Renal pelvis (tissue), 4 donors: Measurements from ENCODE around the gene WARS2. TPM values are rescaled to one million over a fixed set of nuclear protein-coding genes. Genes with fewer than 3 reads are reported as not detected.

Source experiments
- DNase-seq: peaks from one replicate; pipeline ENCODE4 v3.0.0-alpha.2; 2013
- polyA plus RNA-seq, 3 donors: library from polyadenylated mRNA; unstranded; fragments of 120-200 nt; gene quantifications; one replicate each; pipeline ENCODE4 v1.2.1, GENCODE V29; 2013; ENCODE audit not compliant: insufficient read length in 3 of 3

WARS2 gene
- polyA plus RNA-seq, 3 donors: 19.5 to 23.0 (median 21.8) TPM

- peak; percentile 24 for DNase-seq
Observed at GRCh38 chr1:119091618-119092017, 48.8 kb downstream of the WARS2 start.

GRCh38 chr1:119090250-119090649 is 50.2 kb downstream of the WARS2 start:
- no peak for DNase-seq

- DNase-seq: no peak
Observed at GRCh38 chr1:119086830-119087229, 53.6 kb downstream of the WARS2 start.

DNA sequence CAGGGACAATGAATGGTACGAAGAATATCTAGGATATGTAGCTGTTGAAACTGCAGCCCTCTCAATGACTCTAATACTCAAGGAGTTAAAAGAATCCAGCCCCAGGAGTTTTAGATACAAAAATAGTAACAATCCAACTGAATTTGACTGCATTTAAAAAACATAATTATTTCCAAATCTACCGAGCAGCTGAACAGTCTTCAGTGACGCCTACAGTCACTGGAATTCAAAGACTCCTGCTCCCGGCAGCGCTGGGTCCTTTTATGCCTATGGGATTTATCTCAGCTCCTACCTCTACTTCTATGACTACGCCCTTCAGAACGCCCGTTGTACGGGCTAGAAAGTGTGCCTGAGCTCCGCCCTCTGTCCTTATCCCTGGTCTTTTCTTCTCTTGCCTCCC is 55.7 kb downstream of the WARS2 start:
- no peak for DNase-seq

GRCh38 chr1:119083980-119084379 is 56.5 kb downstream of the WARS2 start:
- DNase-seq: no peak

DNA sequence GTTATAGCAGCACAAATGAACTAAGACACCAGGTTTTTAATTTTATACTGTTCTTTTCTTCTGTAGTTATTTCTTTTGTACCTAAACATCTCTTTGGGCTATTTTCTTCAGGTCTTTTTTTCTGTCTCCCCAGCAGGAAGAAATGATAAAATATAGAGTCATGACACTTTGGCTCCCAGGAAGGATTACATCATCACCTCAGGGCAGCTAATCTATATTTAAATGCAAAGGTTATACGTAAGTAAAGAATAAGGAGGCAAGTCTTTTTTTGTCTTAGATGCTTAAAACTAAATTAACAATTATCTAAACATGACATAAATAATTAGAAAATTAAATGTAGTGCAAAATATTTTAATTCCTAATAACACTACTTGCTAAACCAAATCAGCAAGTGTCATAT is 57.0 kb downstream of the WARS2 start:
- no peak for DNase-seq

- no peak for DNase-seq
Observed at GRCh38 chr1:119081700-119082099, 58.8 kb downstream of the WARS2 start.

GRCh38 chr1:119081267-119081666 is 59.2 kb downstream of the WARS2 start:
- no peak for DNase-seq

DNA sequence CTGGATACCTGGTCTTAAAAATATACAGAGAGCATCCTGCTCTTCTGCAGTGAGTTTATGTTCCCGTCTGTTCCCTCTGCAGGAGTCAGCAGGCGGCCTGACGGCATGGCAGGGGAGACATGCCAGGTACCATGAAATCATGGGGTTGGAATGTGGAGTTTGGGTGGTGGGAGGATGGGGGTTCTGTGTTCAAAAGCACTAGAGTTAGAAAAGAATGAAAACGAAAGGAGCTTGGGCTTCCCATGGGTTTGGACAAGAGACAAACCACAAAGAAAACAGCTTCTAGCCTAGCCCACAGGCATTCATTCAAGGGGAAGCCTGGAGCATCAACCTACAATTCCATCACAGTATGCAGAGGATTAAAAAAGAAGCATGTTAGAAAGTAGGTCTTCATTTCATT is 59.9 kb downstream of the WARS2 start:
- DNase-seq: no peak

GRCh38 chr1:119079881-119080280 is 60.6 kb downstream of the WARS2 start:
- no peak for DNase-seq

DNA sequence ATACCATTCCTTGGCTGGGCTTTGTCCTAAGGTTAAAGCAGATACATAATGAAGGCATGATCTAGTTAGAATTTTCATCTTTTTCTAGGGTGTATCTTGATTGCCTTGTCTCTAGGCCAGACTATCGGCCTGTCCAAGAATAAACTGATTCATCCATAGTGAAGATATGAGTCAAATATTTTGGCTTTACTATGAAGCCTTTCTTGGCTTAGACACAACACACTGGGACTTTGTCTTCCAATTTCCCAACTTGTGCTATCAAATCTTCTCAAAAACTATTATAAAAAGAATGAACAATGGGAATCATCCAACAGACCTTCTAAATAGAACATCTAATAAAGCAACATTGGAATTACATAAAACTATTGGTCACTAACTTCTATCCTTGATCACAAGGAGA is 64.8 kb downstream of the WARS2 start:
- DNase-seq: no peak

- no peak for DNase-seq
Observed at GRCh38 chr1:119071321-119071720, 69.1 kb downstream of the WARS2 start.

DNA sequence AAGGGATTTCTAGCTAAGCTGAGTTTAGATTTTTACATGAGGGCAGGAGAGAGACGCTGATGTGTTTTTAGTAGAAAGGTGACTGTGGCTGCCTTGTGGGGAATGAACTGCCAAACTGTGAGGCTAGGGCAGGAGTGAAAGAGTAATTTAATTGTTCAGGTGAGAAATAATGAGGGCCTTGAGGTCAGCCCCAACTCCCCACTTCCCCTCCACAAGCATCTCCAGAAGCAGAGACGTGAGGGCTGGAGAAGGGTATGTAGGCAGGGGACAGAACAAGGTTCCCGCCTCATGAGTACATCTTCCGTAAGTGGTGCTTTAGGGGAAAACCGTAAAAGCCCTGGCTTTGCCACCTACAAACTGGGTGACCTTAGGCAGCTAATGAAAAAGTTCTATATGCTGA is 70.8 kb downstream of the WARS2 start:
- no peak for DNase-seq

DNA sequence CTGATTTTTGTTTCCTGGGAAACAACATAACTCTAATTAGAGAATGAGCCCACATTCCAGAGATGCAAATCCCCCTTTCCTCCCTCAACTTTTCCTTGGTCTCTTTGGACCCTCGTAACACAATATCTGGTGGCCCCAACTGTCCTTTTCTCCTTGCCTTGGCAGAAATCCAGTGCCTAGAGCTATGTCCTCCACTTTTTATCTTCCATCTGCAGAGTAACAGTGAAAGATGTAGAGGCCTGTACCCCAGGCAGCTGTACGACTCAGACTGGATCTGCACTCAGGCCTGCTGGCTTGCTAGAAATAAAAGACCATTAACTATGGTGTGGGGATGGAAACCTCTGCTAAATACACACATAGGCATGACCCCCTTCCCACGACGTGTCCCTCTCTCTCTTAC is 72.0 kb downstream of the WARS2 start:
- DNase-seq: no peak

DNA sequence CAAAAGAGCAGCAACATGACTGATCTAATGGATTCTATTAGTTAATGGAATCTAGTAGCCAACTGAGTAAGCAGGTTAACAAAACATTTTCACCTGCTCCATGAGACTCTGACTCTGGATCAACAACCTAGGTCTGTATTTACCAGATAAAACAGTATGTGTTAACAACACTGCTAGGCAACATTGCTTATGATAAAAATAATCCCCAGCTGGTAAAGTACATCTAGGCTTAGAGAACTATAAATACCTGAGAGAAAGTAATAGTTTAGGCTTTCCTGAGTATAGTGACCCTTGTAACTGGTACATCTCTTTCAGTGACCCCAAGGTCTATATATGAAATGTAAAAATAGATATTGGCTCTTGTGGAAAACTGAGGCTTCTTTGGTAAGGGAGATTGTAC is 78.8 kb downstream of the WARS2 start:
- DNase-seq: no peak

- no peak for DNase-seq
Observed at GRCh38 chr1:119055568-119055967, 84.9 kb downstream of the WARS2 start.

DNA sequence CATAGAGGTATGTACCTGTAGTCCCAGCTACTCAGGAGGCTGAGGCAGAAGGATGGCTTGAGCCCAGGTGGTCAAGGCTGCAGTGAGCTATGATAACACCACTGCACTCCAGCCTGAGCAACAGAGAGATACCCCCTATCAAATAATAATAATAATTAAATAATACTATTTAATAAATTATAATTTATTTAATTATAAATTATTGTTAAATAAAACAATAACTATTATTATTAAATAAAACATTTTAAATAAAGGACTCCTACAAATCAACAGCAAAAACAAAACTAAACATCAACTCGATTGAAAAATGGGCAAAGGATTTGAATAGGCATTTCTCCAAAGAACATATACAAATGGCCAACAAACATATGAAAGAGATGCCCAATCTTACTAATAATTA is 86.5 kb downstream of the WARS2 start:
- no peak for DNase-seq

DNA sequence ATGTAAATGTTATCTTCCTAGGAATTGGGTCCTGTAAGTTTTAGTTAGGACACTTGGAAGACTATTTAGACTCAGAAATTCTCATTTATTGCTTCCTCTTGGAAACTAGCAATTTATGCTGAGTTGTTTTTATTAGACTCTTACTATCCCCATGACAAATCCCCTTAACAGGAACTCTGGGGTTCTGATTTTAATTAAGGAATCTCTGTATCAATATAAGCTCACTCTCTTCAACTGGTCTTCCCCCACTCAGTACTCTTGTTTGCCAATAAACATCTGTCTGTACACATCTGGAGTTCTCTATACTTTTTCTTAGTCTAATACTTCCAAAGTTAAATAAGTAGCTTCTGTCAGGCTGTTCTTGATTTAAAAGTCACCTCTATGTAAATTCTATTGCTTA is 88.2 kb downstream of the WARS2 start:
- DNase-seq: no peak

DNA sequence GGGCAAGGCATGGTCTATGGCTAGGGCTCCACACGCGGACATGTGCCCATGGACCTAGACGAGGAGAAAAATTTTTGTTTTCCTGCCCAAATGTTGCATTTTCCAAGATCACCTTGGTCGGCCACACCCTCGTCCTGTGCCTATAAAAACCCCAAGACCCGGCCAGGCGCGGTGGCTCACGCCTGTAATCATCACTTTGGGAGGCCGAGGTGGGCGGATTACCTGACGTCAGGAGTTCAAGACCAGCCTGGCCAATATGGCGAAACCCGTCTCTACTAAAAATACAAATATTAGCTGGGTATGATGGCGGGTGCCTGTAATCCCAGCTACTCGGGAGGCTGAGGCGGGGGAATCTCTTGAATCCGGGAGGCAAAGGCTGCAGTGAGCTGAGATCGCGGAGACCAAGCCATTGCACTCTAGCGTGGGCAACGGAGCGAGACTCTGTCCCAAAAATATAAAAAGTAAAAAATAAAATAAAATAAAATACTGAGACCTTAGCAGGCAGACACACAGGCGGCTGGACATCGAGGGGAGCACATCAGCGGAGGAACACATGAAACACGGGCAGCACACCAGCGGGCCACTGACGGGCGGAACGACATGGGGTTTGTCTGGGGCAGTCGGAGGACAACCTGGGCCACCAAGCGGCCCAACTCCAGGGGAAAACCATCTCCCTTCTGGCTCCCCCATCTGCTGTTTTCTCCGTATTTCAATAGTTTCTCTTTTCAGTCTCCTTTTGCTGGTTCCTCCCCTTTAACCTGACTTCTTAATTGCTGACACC is 91.6 kb downstream of the WARS2 start:
- DNase-seq: no peak

DNA sequence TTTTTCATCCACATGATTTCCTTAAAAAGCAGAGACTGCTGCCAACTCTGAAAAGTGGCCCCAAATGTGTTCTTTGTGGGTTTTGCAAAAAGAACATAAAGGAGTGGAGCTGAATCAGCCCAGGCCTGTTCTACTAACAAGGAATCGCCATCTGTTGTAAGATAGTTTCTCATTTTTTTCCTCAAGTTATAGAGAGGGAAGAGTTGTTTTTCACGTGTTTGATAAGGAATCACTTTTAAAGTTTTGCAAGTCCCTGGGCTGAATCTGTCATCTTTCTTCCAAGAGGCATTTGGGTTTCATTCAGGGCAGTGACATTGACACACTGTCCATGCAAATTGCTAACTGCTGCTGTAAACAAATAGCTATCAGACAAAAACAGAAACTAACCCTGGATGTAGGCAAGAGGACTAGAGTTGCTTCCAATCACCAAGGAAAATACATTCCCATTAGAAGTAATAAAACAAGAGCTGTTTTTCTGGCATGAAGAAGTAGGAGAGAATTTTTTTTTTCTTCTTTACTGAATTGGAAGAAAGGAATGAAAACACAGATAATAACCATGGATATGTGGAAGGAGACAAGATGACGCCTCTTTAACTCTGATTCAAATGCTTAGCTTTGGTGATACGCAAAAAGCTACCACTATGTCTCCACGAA is 93.5 kb downstream of the WARS2 start:
- no peak for DNase-seq

DNA sequence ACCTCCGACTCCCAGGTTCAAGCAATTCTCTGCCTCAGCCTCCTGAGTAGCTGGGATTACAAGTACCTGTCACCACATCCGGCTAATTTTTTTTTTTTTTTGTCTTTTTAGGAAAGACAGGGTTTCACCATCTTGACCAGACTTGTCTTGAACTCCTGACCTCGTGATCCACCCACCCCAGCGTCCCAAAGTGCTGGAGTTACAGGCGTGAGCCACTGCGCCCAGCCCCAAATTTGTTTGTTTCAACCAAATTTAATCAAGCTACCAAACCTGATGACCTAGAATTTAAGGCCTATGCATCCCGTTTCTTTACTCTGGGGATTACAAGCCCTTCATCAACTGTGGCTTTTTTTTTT is 94.0 kb downstream of the WARS2 start:
- DNase-seq: no peak

DNA sequence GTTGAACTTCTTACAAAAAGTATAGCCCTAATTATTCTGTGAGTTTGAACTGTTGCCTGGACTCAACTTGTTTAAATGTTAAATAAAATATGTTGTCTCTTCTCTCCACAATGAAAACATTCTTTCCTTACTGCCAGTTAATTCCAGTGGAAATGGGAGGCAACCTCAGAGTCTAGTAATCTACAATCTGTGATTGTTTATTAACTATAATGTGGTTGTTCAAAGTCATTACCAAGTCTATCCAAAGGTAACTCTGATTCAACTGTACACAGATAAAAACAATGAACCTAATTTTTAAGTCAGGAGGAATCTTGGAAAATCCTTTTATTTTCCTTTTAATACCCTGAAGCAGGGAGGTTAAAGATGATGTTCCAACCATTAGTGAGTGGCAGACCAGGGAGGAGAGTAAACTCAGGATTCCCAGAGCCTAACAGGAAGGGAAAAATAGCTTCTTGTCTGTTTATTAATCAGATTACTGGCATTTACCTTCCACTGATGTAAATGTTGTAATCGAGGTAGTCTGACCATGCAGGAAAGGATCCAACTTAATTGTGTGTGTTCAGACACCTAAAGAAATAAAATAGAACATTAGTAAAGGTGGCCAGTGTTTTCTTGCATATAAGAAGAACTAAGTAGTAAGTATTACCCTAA is 95.2 kb downstream of the WARS2 start:
- DNase-seq: no peak

GRCh38 chr1:119040906-119041305 is 99.5 kb downstream of the WARS2 start:
- no peak for DNase-seq
